Subcutaneous adipose tissue (tissue), 4 donors: Measurements from ENCODE around the gene SMG6. TPM values are rescaled to one million over a fixed set of nuclear protein-coding genes. Genes with fewer than 3 reads are reported as not detected.

ENCODE experiments used
- total RNA-seq, 4 donors: library from RNA; depleted of rRNA; stranded (reverse); fragments of >200 nt; gene quantifications; one replicate each; pipeline ENCODE4 v1.1.0, GENCODE V29; 2016
- TF ChIP-seq, protein P1 (sequence below): fragments of 450-650 bp; IDR thresholded peaks from one replicate; pipeline ENCODE4 v1.5.1; 2016; ENCODE audit warnings: low read depth, mild to moderate bottlenecking, control low read depth, antibody characterized with exemption, moderate library complexity

The SMG6 gene
- total RNA-seq, 4 donors from 2014 or later = 14.5 to 50.7 (median 19.4) TPM

DNA sequence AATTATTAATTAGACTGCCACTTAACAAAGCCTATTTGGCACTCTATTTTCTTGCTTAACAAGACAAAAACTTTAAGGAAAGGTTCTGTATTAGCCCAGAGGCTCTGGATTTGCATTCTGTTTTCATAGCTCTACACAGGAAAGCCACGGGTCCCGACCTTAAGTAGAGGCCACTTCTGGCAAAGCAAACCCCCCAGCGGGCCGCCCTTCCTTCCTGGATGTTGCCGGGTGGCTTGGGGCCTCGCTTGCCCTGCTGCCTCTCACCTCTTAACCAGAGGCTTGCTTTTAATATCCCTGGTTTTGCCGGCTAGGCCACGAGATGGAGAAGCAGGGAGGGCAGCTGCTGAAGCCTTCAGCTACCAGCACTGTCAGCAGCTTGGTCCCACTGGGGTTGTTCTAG, 282.9 kb downstream of the SMG6 start:
- TF ChIP-seq, protein P1, sequence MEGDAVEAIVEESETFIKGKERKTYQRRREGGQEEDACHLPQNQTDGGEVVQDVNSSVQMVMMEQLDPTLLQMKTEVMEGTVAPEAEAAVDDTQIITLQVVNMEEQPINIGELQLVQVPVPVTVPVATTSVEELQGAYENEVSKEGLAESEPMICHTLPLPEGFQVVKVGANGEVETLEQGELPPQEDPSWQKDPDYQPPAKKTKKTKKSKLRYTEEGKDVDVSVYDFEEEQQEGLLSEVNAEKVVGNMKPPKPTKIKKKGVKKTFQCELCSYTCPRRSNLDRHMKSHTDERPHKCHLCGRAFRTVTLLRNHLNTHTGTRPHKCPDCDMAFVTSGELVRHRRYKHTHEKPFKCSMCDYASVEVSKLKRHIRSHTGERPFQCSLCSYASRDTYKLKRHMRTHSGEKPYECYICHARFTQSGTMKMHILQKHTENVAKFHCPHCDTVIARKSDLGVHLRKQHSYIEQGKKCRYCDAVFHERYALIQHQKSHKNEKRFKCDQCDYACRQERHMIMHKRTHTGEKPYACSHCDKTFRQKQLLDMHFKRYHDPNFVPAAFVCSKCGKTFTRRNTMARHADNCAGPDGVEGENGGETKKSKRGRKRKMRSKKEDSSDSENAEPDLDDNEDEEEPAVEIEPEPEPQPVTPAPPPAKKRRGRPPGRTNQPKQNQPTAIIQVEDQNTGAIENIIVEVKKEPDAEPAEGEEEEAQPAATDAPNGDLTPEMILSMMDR = no peak

DNA sequence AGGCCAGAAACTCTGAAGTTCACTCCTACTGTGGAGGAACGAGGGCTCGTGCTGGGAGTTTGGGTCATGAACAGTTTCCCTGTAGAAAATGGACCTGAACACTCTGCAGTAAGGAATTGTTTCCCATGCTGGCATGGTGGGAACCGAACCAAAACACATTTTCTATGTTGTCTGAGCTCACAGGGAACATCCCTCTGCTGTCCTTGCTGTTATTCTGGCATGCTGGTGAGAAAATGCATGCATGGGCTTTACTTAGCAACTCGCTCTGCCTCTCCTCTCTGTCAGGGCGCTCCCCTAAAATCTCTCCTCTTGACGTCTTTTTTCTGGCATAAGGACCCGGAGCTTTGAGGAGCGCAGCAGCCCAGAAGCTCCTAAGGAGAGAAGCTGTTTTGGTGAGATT, 283.9 kb downstream of the SMG6 start:
- TF ChIP-seq, protein P1 = no peak

DNA sequence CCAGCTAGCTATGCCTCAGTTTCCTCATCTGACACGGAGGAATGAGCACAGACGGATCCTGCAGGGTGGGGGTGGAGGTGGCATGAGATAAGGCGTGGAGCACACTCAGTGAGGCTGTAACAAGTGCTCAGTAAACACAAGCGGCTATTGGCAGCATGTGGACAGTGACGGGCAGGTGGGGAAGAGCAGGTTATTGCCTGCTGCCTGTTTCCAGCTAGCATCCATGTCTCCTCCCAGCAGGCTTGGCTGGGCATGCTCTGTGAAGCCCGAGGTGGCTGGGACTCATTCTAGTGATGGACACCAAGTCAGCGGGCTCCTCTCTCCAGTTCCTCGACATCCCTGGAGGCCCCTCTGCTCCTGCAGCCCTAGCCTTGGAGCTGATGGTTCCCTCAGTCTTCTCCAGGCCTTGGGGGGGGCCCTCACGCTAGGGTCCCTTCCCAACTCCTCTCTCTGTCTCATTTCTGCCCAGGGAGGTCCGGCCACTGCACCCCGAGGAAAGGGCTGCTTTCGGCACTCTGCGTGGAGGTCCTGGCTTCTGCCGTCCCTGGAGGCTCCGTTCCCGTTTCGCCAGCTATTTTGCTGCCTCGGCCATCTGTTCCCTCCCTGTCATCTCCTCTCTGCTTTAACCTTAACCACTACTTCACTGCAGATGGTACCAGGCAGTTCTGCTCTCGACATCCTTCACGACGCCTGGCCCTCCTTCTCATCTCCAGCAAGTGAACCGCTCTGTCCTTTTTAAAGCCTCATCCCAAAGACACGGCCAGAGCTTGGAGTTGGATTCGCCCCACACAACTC, 284.7 kb downstream of the SMG6 start:
- TF ChIP-seq, protein P1 = no peak

DNA sequence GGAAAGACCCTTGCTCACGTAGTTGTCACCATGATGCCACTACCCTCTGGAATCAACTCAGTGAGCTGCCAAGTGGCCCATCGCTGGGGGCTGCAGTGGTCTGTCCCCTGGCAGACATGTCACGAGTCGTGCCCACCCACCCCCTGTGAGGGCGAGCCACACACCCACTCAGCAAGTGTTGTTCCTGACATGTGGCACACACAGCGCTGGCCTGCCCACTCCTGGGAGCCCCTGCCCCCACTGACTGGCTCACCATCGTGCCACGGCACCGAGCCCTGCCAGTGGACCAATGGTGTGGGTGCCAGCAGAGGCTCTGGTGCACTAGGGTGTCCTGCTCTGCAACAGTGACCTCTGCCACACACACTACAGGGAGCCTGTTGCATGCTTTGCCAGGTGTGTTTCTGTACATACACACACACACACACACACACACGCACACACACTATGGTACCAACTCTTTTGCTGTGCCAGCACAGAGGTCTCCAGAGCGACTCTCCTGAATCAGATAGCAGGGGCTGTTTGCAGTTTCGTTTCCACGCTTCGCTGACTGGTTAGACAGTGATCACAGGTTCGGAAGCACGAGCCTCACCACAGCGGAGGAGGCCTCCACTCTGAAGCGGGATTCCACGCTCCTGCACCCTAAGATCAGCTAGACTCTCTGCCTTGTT, 286.2 kb downstream of the SMG6 start:
- TF ChIP-seq, protein P1 = no peak

DNA sequence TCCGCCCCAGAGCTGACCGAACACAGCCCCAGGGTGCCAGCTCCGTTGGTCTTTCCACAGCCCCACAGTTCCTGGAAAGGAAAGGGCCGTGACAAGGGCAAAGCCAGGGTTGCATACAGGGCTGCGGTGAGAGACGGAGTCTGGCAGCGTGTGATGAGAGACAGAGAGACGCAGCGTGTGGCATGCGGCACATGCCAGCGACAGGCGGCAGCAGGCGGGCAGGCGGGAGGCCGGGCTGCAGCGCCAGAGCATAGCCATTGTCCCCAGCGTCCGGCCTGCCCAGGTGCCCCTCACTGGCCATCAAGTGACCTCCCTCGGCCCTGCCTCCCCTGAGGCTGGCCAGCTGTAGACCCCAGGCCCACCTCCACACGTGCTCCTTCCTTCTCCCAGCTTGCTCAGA, 287.1 kb downstream of the SMG6 start:
- TF ChIP-seq, protein P1 = no peak

DNA sequence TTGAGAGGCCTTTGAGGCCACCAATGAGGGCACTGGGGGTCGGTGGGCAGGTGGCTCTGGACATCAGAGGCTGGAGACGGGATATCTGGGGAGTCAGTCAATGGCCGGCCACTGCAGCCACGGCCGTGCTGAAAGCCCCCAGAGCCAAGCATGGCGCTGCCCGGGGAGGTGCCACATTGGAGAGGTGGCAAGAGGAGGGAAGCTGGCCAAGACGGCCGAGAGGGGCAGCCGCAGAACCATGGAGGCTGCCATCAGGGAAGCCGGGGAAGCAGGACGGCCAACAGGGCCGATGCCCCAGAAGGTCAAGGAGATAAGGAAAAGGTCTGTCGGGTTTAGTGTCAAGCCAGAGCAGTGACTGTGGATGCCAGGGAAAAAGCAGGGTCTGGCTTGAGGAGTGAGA, 288.3 kb downstream of the SMG6 start:
- TF ChIP-seq, protein P1 = no peak

DNA sequence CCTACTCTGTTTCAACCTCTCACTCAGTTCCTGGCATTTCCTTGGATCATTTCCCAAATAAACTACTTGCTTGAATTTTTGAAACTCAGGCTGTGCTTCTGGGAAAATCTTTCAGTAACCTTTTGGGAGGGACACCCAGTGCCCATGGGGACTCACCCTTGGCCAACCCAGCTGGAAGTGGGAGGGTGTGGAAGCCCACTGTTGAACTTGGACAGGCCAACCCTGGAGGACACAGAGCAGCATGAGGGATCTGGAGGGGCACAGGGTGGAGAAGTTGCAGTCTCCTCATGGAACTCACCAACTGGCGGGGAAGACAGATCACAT, 289.6 kb downstream of the SMG6 start:
- TF ChIP-seq, protein P1 = no peak
